ENCODE data around the gene EXOC6B. TPM values are rescaled to one million over a fixed set of nuclear protein-coding genes. Genes with fewer than 3 reads are reported as not detected.
"Not testable (repeated sequence)": the region's sequence is repeated elsewhere in the genome, so short reads cannot be mapped to it uniquely, and the experiment has no call there.

EXOC6B gene
- polyA plus RNA-seq, 1 donor: 11.5 TPM

- Histone ChIP-seq H3K4me1 (ENCODE audit: control insufficient read depth, insufficient read depth, low read length) (peaks cover 3% of the 10 kb centered on the region), H3K4me3 (ENCODE audit: low read length) (no peak overlapping the region), H3K27ac (ENCODE audit: low read length) (no peak overlapping the region), H3K27me3 (ENCODE audit: control insufficient read depth, insufficient read depth, low read length) (no peaks in the 10 kb centered on the region), H3K9me3 (ENCODE audit: control insufficient read depth, low read depth, low read length) (peaks cover 19% of the 10 kb centered on the region), H3K36me3 (ENCODE audit: control insufficient read depth, insufficient read depth, low read length) (no peaks in the 10 kb centered on the region)
- no CpG with 5 or more reads among the region's 4 CpGs for WGBS (ENCODE audit: insufficient coverage, low lambda C conversion rate)
- DNase-seq: no peak
Observed at GRCh38 chr2:72668647-72669046, 157.2 kb downstream of the EXOC6B start.

GRCh38 chr2:72665448-72665847 lies 160.4 kb downstream of the EXOC6B start:
- no peaks in the 10 kb centered on the region for H3K27me3 ChIP-seq (ENCODE audit: control insufficient read depth, insufficient read depth, low read length)
- H3K4me3 ChIP-seq (ENCODE audit: low read length): no peak overlapping the region
- H3K27ac ChIP-seq (ENCODE audit: low read length): no peak overlapping the region
- DNase-seq: no peak
- peaks cover 19% of the 10 kb centered on the region for H3K9me3 ChIP-seq (ENCODE audit: control insufficient read depth, low read depth, low read length)
- no peaks in the 10 kb centered on the region for H3K4me1 ChIP-seq (ENCODE audit: control insufficient read depth, insufficient read depth, low read length)
- no peaks in the 10 kb centered on the region for H3K36me3 ChIP-seq (ENCODE audit: control insufficient read depth, insufficient read depth, low read length)
- WGBS (ENCODE audit: insufficient coverage, low lambda C conversion rate): 100% methylated on average over 1 of the region's 2 CpGs

GRCh38 chr2:72661985-72662384 lies 163.8 kb downstream of the EXOC6B start:
- Histone ChIP-seq H3K4me1 (ENCODE audit: control insufficient read depth, insufficient read depth, low read length) (no peaks in the 10 kb centered on the region), H3K27ac (ENCODE audit: low read length) (no peak overlapping the region), H3K27me3 (ENCODE audit: control insufficient read depth, insufficient read depth, low read length) (no peaks in the 10 kb centered on the region), H3K36me3 (ENCODE audit: control insufficient read depth, insufficient read depth, low read length) (no peaks in the 10 kb centered on the region), H3K4me3 (ENCODE audit: low read length) (no peak overlapping the region), H3K9me3 (ENCODE audit: control insufficient read depth, low read depth, low read length) (peaks cover 12% of the 10 kb centered on the region)
- no peak for DNase-seq
- WGBS (ENCODE audit: insufficient coverage, low lambda C conversion rate): 100% methylated on average over 1 of the region's 2 CpGs

- WGBS (ENCODE audit: insufficient coverage, low lambda C conversion rate): no CpG with 5 or more reads among the region's 6 CpGs
- H3K27ac ChIP-seq (ENCODE audit: low read length): no peak overlapping the region
Observed at GRCh38 chr2:72649810-72650209, 176.0 kb downstream of the EXOC6B start.

GRCh38 chr2:72641221-72641620 lies 184.6 kb downstream of the EXOC6B start:
- H3K4me1 ChIP-seq (ENCODE audit: control insufficient read depth, insufficient read depth, low read length); H3K9me3 ChIP-seq (ENCODE audit: control insufficient read depth, low read depth, low read length); H3K36me3 ChIP-seq (ENCODE audit: control insufficient read depth, insufficient read depth, low read length); H3K27me3 ChIP-seq (ENCODE audit: control insufficient read depth, insufficient read depth, low read length); DNase-seq; H3K27ac ChIP-seq (ENCODE audit: low read length); H3K4me3 ChIP-seq (ENCODE audit: low read length): not testable (repeated sequence)
- WGBS (ENCODE audit: insufficient coverage, low lambda C conversion rate): no CpG with 5 or more reads among the region's 8 CpGs

More at GRCh38 chr2:72649810-72650209, 176.0 kb downstream of the EXOC6B start:
- no peaks in the 10 kb centered on the region for H3K27me3 ChIP-seq (ENCODE audit: control insufficient read depth, insufficient read depth, low read length)
- no peak for DNase-seq
- no peak overlapping the region for H3K4me3 ChIP-seq (ENCODE audit: low read length)
- H3K4me1 ChIP-seq (ENCODE audit: control insufficient read depth, insufficient read depth, low read length): no peaks in the 10 kb centered on the region
- no peaks in the 10 kb centered on the region for H3K9me3 ChIP-seq (ENCODE audit: control insufficient read depth, low read depth, low read length)
- no peaks in the 10 kb centered on the region for H3K36me3 ChIP-seq (ENCODE audit: control insufficient read depth, insufficient read depth, low read length)

- WGBS (ENCODE audit: insufficient coverage, low lambda C conversion rate): no CpG with 5 or more reads among the region's 6 CpGs
- Histone ChIP-seq H3K4me3 (ENCODE audit: low read length) (no peak overlapping the region), H3K9me3 (ENCODE audit: control insufficient read depth, low read depth, low read length) (no peaks in the 10 kb centered on the region), H3K36me3 (ENCODE audit: control insufficient read depth, insufficient read depth, low read length) (no peaks in the 10 kb centered on the region), H3K27me3 (ENCODE audit: control insufficient read depth, insufficient read depth, low read length) (no peaks in the 10 kb centered on the region), H3K27ac (ENCODE audit: low read length) (no peak overlapping the region), H3K4me1 (ENCODE audit: control insufficient read depth, insufficient read depth, low read length) (no peaks in the 10 kb centered on the region)
- no peak for DNase-seq
Observed at GRCh38 chr2:72638600-72639211, 187.1 kb downstream of the EXOC6B start.

GRCh38 chr2:72636210-72636609 lies 189.6 kb downstream of the EXOC6B start:
- Histone ChIP-seq H3K9me3 (ENCODE audit: control insufficient read depth, low read depth, low read length) (no peaks in the 10 kb centered on the region), H3K27ac (ENCODE audit: low read length) (no peak overlapping the region), H3K27me3 (ENCODE audit: control insufficient read depth, insufficient read depth, low read length) (no peaks in the 10 kb centered on the region), H3K36me3 (ENCODE audit: control insufficient read depth, insufficient read depth, low read length) (no peaks in the 10 kb centered on the region), H3K4me3 (ENCODE audit: low read length) (no peak overlapping the region), H3K4me1 (ENCODE audit: control insufficient read depth, insufficient read depth, low read length) (no peaks in the 10 kb centered on the region)
- DNase-seq: no peak
- 85% methylated on average over 3 of the region's 3 CpGs for WGBS (ENCODE audit: insufficient coverage, low lambda C conversion rate)

GRCh38 chr2:72630767-72631166 lies 195.1 kb downstream of the EXOC6B start:
- Histone ChIP-seq H3K27me3 (ENCODE audit: control insufficient read depth, insufficient read depth, low read length) (no peaks in the 10 kb centered on the region), H3K27ac (ENCODE audit: low read length) (no peak overlapping the region), H3K9me3 (ENCODE audit: control insufficient read depth, low read depth, low read length) (no peaks in the 10 kb centered on the region), H3K4me3 (ENCODE audit: low read length) (no peak overlapping the region), H3K4me1 (ENCODE audit: control insufficient read depth, insufficient read depth, low read length) (no peaks in the 10 kb centered on the region), H3K36me3 (ENCODE audit: control insufficient read depth, insufficient read depth, low read length) (no peaks in the 10 kb centered on the region)
- WGBS (ENCODE audit: insufficient coverage, low lambda C conversion rate): 100% methylated on average over 1 of the region's 2 CpGs
- no peak for DNase-seq

GRCh38 chr2:72629062-72629461 lies 196.8 kb downstream of the EXOC6B start:
- no peak for DNase-seq
- Histone ChIP-seq H3K36me3 (ENCODE audit: control insufficient read depth, insufficient read depth, low read length) (no peaks in the 10 kb centered on the region), H3K4me3 (ENCODE audit: low read length) (no peak overlapping the region), H3K4me1 (ENCODE audit: control insufficient read depth, insufficient read depth, low read length) (no peaks in the 10 kb centered on the region), H3K27ac (ENCODE audit: low read length) (no peak overlapping the region), H3K27me3 (ENCODE audit: control insufficient read depth, insufficient read depth, low read length) (no peaks in the 10 kb centered on the region), H3K9me3 (ENCODE audit: control insufficient read depth, low read depth, low read length) (no peaks in the 10 kb centered on the region)
- 83% methylated on average over 1 of the region's 1 CpG for WGBS (ENCODE audit: insufficient coverage, low lambda C conversion rate)

- H3K36me3 ChIP-seq (ENCODE audit: control insufficient read depth, insufficient read depth, low read length): no peaks in the 10 kb centered on the region
- no peak overlapping the region for H3K4me3 ChIP-seq (ENCODE audit: low read length)
- WGBS (ENCODE audit: insufficient coverage, low lambda C conversion rate): no CpG with 5 or more reads among the region's 1 CpG
Observed at GRCh38 chr2:72627083-72627482, 198.8 kb downstream of the EXOC6B start.

GRCh38 chr2:72625366-72625765 lies 200.5 kb downstream of the EXOC6B start:
- no peak for DNase-seq
- Histone ChIP-seq H3K4me3 (ENCODE audit: low read length) (no peak overlapping the region), H3K9me3 (ENCODE audit: control insufficient read depth, low read depth, low read length) (no peaks in the 10 kb centered on the region), H3K36me3 (ENCODE audit: control insufficient read depth, insufficient read depth, low read length) (no peaks in the 10 kb centered on the region), H3K27ac (ENCODE audit: low read length) (no peak overlapping the region), H3K4me1 (ENCODE audit: control insufficient read depth, insufficient read depth, low read length) (no peaks in the 10 kb centered on the region), H3K27me3 (ENCODE audit: control insufficient read depth, insufficient read depth, low read length) (no peaks in the 10 kb centered on the region)
- WGBS (ENCODE audit: insufficient coverage, low lambda C conversion rate): no CpG with 5 or more reads among the region's 1 CpG

More at GRCh38 chr2:72627083-72627482, 198.8 kb downstream of the EXOC6B start:
- no peak for DNase-seq
- H3K9me3 ChIP-seq (ENCODE audit: control insufficient read depth, low read depth, low read length): no peaks in the 10 kb centered on the region
- H3K27me3 ChIP-seq (ENCODE audit: control insufficient read depth, insufficient read depth, low read length): no peaks in the 10 kb centered on the region
- no peak overlapping the region for H3K27ac ChIP-seq (ENCODE audit: low read length)
- H3K4me1 ChIP-seq (ENCODE audit: control insufficient read depth, insufficient read depth, low read length): no peaks in the 10 kb centered on the region

All from large intestine (tissue), 3 donors.